H1 (cell line): Measurements from ENCODE around the gene HOXD4. TPM values are rescaled to one million over a fixed set of nuclear protein-coding genes. Genes with fewer than 3 reads are reported as not detected.

ENCODE experiments used
- CTCF ChIA-PET: fragments of 300-600 bp; sonication (Branson Sonifier 250); formaldehyde crosslinking; loops from one replicate; lab custom pipeline; 2021; ENCODE audit not compliant: partially characterized antibody; lab: Charles Lee
- POLR2A ChIA-PET: fragments of 300-600 bp; sonication (Branson Sonifier 250); formaldehyde crosslinking; loops from one replicate; lab custom pipeline; 2021; ENCODE audit warnings: inconsistent platforms; ENCODE audit not compliant: partially characterized antibody; lab: Charles Lee
- DNase-seq, 2 experiments: peaks; one replicate each; pipeline versions ENCODE4 v3.0.0 to v3.0.0-alpha.2; 2010 to 2022; ENCODE audit warnings: low spot score in 2 of 2, low read depth in 1 of 2, mixed read lengths in 1 of 2
- FAIRE-seq: peaks from 2 replicates; lab custom pipeline; 2011; peaks lifted over from hg19 to GRCh38; lab: Jason Lieb, UNC
- H2AFZ ChIP-seq: 2 replicates; pipeline ENCODE4 v1.8.1; 2012; ENCODE audit warnings: low read length, inconsistent platforms
- H2AK5ac ChIP-seq: 2 replicates; pipeline ENCODE4 v1.6.1; 2013; ENCODE audit warnings: low read depth, low read length
- H2BK120ac ChIP-seq: replicated peaks from 2 replicates; pipeline ENCODE3; 2013; ENCODE audit warnings: low read depth, low read length, inconsistent platforms
- H2BK12ac ChIP-seq: 2 replicates; pipeline ENCODE4 v1.6.1; 2013; ENCODE audit warnings: low read depth, low read length
- H2BK15ac ChIP-seq: 2 replicates; pipeline ENCODE4 v1.6.1; 2013; ENCODE audit warnings: low read length
- H2BK20ac ChIP-seq: 2 replicates; pipeline ENCODE4 v1.6.1; 2013; ENCODE audit warnings: low read length
- H2BK5ac ChIP-seq: 2 replicates; pipeline ENCODE4 v1.6.1; 2013; ENCODE audit warnings: low read depth, low read length
- H3K14ac ChIP-seq: 2 replicates; pipeline ENCODE4 v1.6.1; 2013; ENCODE audit warnings: inconsistent platforms; ENCODE audit not compliant: insufficient read length
- H3K18ac ChIP-seq: 2 replicates; pipeline ENCODE4 v1.6.1; 2013; ENCODE audit warnings: low read length; ENCODE audit errors: extremely low read depth
- H3K23ac ChIP-seq: 2 replicates; pipeline ENCODE4 v1.6.1; 2013; ENCODE audit warnings: inconsistent platforms; ENCODE audit not compliant: insufficient read length
- H3K23me2 ChIP-seq: 2 replicates; pipeline ENCODE4 v1.6.1; 2013; ENCODE audit warnings: low read depth, low read length
- H3K27ac ChIP-seq: 2 replicates; pipeline ENCODE4 v1.6.1; 2011; ENCODE audit warnings: low read depth, low read length, inconsistent platforms
- H3K27me3 ChIP-seq, 4 experiments: replicated peaks in 1 of 4; 1 replicate in 1 of 4; 2 replicates in 3 of 4; pipeline versions ENCODE4 v1.6.1 to v1.8.1; 2011 to 2013; ENCODE audit warnings: low read length in 3 of 4, mild to moderate bottlenecking in 3 of 4, inconsistent platforms in 2 of 4, mixed read lengths in 2 of 4, moderate library complexity in 1 of 4; ENCODE audit not compliant: control insufficient read depth in 3 of 4, insufficient read depth in 3 of 4; ENCODE audit errors: extremely low read depth in 1 of 4
- H3K36me3 ChIP-seq, 4 experiments: 2 replicates each; pipeline versions ENCODE4 v1.6.1 to v1.8.1; 2011 to 2013; ENCODE audit warnings: mild to moderate bottlenecking in 4 of 4, low read length in 3 of 4, moderate library complexity in 2 of 4, control low read depth in 1 of 4, inconsistent platforms in 1 of 4; ENCODE audit not compliant: insufficient read depth in 4 of 4, control insufficient read depth in 2 of 4
- H3K4ac ChIP-seq: replicated peaks from 2 replicates; pipeline ENCODE3; 2013; ENCODE audit warnings: low read length, low read depth, mixed read lengths, inconsistent platforms; ENCODE audit not compliant: insufficient read length
- H3K4me1 ChIP-seq, 4 experiments: replicated peaks in 1 of 4; 1 replicate in 1 of 4; 2 replicates in 3 of 4; pipeline versions ENCODE4 v1.6.1 to v1.8.1; 2011 to 2013; ENCODE audit warnings: low read length in 3 of 4, inconsistent platforms in 2 of 4, mixed read lengths in 1 of 4; ENCODE audit not compliant: insufficient read depth in 4 of 4, control insufficient read depth in 3 of 4
- H3K4me2 ChIP-seq, 2 experiments: 2 replicates each; pipeline versions ENCODE4 v1.6.1 to v1.8.1; 2011 to 2013; ENCODE audit warnings: low read depth in 2 of 2, low read length in 2 of 2, control low read depth in 1 of 2, inconsistent platforms in 1 of 2, mild to moderate bottlenecking in 1 of 2; ENCODE audit not compliant: insufficient read depth in 1 of 2
- H3K4me3 ChIP-seq, 4 experiments: fragments of 200-600, 300-600 bp in 1 of 4; sonication (generic), shearing (Covaris generic), sonication (Bioruptor Twin) in 1 of 4; 2 replicates each; pipeline versions ENCODE4 v1.5.1 to v1.8.1; 2011 to 2016; ENCODE audit warnings: low read length in 4 of 4, low read depth in 3 of 4, control low read depth in 2 of 4, inconsistent platforms in 2 of 4, mild to moderate bottlenecking in 2 of 4, mixed read lengths in 1 of 4, moderate library complexity in 1 of 4; ENCODE audit not compliant: insufficient read depth in 2 of 4; ENCODE audit errors: extremely low read depth in 1 of 4
- H3K56ac ChIP-seq: replicated peaks from 2 replicates; pipeline ENCODE3; 2013; ENCODE audit warnings: low read depth, mild to moderate bottlenecking, mixed read lengths, low read length, inconsistent platforms; ENCODE audit not compliant: insufficient read length
- H3K79me1 ChIP-seq: 2 replicates; pipeline ENCODE4 v1.6.1; 2013; ENCODE audit warnings: low read depth, low read length, control low read depth
- H3K79me2 ChIP-seq, 2 experiments: 2 replicates each; pipeline versions ENCODE4 v1.6.1 to v1.8.1; 2012 to 2013; ENCODE audit warnings: low read length in 2 of 2, mild to moderate bottlenecking in 2 of 2, inconsistent platforms in 1 of 2; ENCODE audit not compliant: insufficient read depth in 2 of 2, control insufficient read depth in 1 of 2
- H3K9ac ChIP-seq, 4 experiments: replicated peaks in 1 of 4; 1 replicate in 1 of 4; 2 replicates in 3 of 4; pipeline versions ENCODE4 v1.6.1 to v1.8.1; 2011 to 2013; ENCODE audit warnings: low read depth in 3 of 4, low read length in 3 of 4, control low read depth in 2 of 4, mild to moderate bottlenecking in 2 of 4, moderate library complexity in 2 of 4, inconsistent platforms in 1 of 4; ENCODE audit errors: extremely low read depth in 1 of 4
- H3K9me3 ChIP-seq, 2 experiments: 2 replicates each; pipeline versions ENCODE4 v1.6.1 to v1.8.1; 2012 to 2013; ENCODE audit warnings: mild to moderate bottlenecking in 2 of 2, moderate library complexity in 2 of 2, control low read depth in 1 of 2, inconsistent platforms in 1 of 2, low read depth in 1 of 2, low read length in 1 of 2, mixed read lengths in 1 of 2; ENCODE audit not compliant: insufficient read depth in 2 of 2
- H4K20me1 ChIP-seq, 2 experiments: replicated peaks in 1 of 2; 2 replicates each; pipeline versions ENCODE3 to v1.8.1; 2011 to 2013; ENCODE audit warnings: inconsistent platforms in 2 of 2, low read length in 2 of 2, mild to moderate bottlenecking in 1 of 2; ENCODE audit not compliant: insufficient read depth in 2 of 2, control insufficient read depth in 1 of 2
- H4K5ac ChIP-seq: 2 replicates; pipeline ENCODE4 v1.6.1; 2013; ENCODE audit warnings: low read length, low read depth, mixed read lengths, inconsistent platforms; ENCODE audit not compliant: insufficient read length
- H4K8ac ChIP-seq: 2 replicates; pipeline ENCODE4 v1.8.0; 2013; ENCODE audit warnings: mild to moderate bottlenecking, moderate library complexity, low read length, inconsistent platforms; ENCODE audit not compliant: insufficient read depth; ENCODE audit errors: extremely low read depth
- H4K91ac ChIP-seq: replicated peaks from 2 replicates; pipeline ENCODE3; 2013; ENCODE audit warnings: low read length, mixed read lengths, inconsistent platforms; ENCODE audit not compliant: insufficient read length
- CBX8 ChIP-seq: fragments of 300-800, 300-1000 bp; sonication (generic); IDR thresholded peaks from 2 replicates; pipeline ENCODE4 v1.7.1; 2016; ENCODE audit warnings: low read depth, low read length, borderline replicate concordance
- RBBP5 ChIP-seq: IDR thresholded peaks from 2 replicates; pipeline ENCODE4 v1.7.1; 2012; ENCODE audit warnings: low read depth, mild to moderate bottlenecking, inconsistent platforms, low read length, moderate library complexity, borderline replicate concordance
- RNF2 ChIP-seq: fragments of 200-900, 300-1000 bp; sonication (generic); IDR thresholded peaks from 2 replicates; pipeline ENCODE4 v1.7.1; 2016; ENCODE audit warnings: borderline replicate concordance, low read depth, mild to moderate bottlenecking, antibody characterized with exemption, low read length; ENCODE audit not compliant: poor library complexity, severe bottlenecking; ENCODE audit errors: missing control alignments
- WGBS, 2 experiments: shearing (Covaris generic) in 1 of 2; methylation state at CpG; one replicate each; pipeline versions ENCODE4 v1.1.6 to v1.1.7; 2013 to 2015; ENCODE audit warnings: low lambda C conversion rate in 2 of 2, mixed read lengths in 2 of 2, inconsistent platforms in 1 of 2, low coverage in 1 of 2, missing lambda C conversion rate in 1 of 2; ENCODE audit not compliant: insufficient replicate concordance in 2 of 2, insufficient coverage in 1 of 2, insufficient read length in 1 of 2; ENCODE audit errors: extremely low coverage in 1 of 2, missing lambda C conversion rate in 1 of 2; 5-methylcytosine and 5-hydroxymethylcytosine counted together
- polyA plus RNA-seq, 7 experiments: library from polyadenylated mRNA; depleted of rRNA in 3 of 7; stranded (reverse) in 5 of 7; unstranded in 2 of 7; fragments of >200 nt in 5 of 7; fragments of 200-250 nt in 2 of 7; gene quantifications; 1 replicate in 5 of 7; 2 replicates in 1 of 7; 4 replicates in 1 of 7; pipeline versions ENCODE4 v1.2.1 to v1.2.3, GENCODE V29; 2011 to 2013; ENCODE audit warnings: missing spikeins in 2 of 7, mixed read lengths in 2 of 7
- total RNA-seq: library from RNA; stranded (reverse); fragmentation: NEBNext Ultra II Directional; extraction: Animal tissue kit (Norgen Biotek cat#: 25700); gene quantifications from 2 replicates; pipeline ENCODE4 v1.2.1, GENCODE V29; 2021

The HOXD4 gene
- total and polyA plus RNA-seq, 2 of the 8 experiments (the other 6 are each of a cell fraction or from before 2014, with no cell fraction given) = not detected

GRCh38 chr2:176103742-176104315 lies 47.5 kb upstream of the HOXD4 start:
- peaks cover 0 to 27% (median 14%) of the 10 kb centered on the region in 4 experiments; a peak in 6 of 7 replicates for H3K4me1 ChIP-seq
- no peak overlapping the region for H4K8ac ChIP-seq
- no peak overlapping the region for H2AFZ ChIP-seq
- FAIRE-seq (no peak), DNase-seq (peak in 1 of 2 experiments; percentile 55)
- H3K4me3 ChIP-seq = peak overlapping the region in 1 of 4 experiments; percentile 50; a peak in 2 of 8 replicates
- H2BK12ac ChIP-seq = no peak overlapping the region
- no peak overlapping the region for H3K23ac ChIP-seq
- H4K91ac ChIP-seq = no peak overlapping the region
- WGBS, 2 experiments = 4% methylated on average over 7 of the region's 17 CpGs; no CpG with 5 or more reads in 1 of the 2 experiments
- no peak overlapping the region for H3K4ac ChIP-seq
- H3K79me2 ChIP-seq = no peaks in the 10 kb centered on the region
- H3K27ac ChIP-seq = no peak overlapping the region
- ChIA-PET CTCF (interaction anchor here (0.6 to 4.6 kb wide), 10 partner anchors 7 to 33 kb away, joined by 3 to 20 read pairs (median 8); partner anchors contain the start of gene HOXD10), POLR2A (interaction anchor here (1.0 to 1.6 kb wide), 3 partner anchors 9 to 84 kb away, joined by 3 to 6 read pairs (median 4); no protein-coding TSS in a partner anchor)
- no peak overlapping the region for H2BK15ac ChIP-seq
- no peak overlapping the region for H3K14ac ChIP-seq
- H3K9me3 ChIP-seq = no peaks in the 10 kb centered on the region
- no peak overlapping the region for H2BK5ac ChIP-seq
- peaks cover 0 to 4% (median 0%) of the 10 kb centered on the region in 4 experiments; a peak in 1 of 8 replicates for H3K36me3 ChIP-seq
- H4K5ac ChIP-seq = no peak overlapping the region
- H2BK120ac ChIP-seq = no peak overlapping the region
- no peak overlapping the region for H3K9ac ChIP-seq
- no peak overlapping the region for H3K18ac ChIP-seq
- 0 out of 2 replicates have a peak, but pooled peaks cover 2% of the 10 kb centered on the region for H3K23me2 ChIP-seq
- H2AK5ac ChIP-seq = no peak overlapping the region
- no peak overlapping the region for H3K56ac ChIP-seq
- H4K20me1 ChIP-seq = peaks cover 8 to 43% of the 10 kb centered on the region in 2 experiments
- no peak overlapping the region for H2BK20ac ChIP-seq
- no peaks in the 10 kb centered on the region for H3K79me1 ChIP-seq
- H3K4me2 ChIP-seq = peak overlapping the region in 1 of 2 experiments; percentile 42; a peak in 1 of 4 replicates
- peak; percentile 40; the same call in 1 of the 2 replicates for TF ChIP-seq CBX8
- TF ChIP-seq RBBP5 = no peak
- TF ChIP-seq RNF2 = peak; percentile 54
- H3K27me3 ChIP-seq = peaks cover 98 to 99% (median 99%) of the 10 kb centered on the region in 4 experiments
